CD14-positive monocyte (primary cell): ENCODE results near the gene CFAP61. TPM values are rescaled to one million over a fixed set of nuclear protein-coding genes. Genes with fewer than 3 reads are reported as not detected.

ENCODE experiments used
- DNase-seq, 3 donors: peaks; one replicate each; pipeline ENCODE4 v3.0.0-alpha.2; 2011 to 2022
- H2AFZ ChIP-seq: 2 replicates; pipeline ENCODE4 v1.6.0; 2012; ENCODE audit warnings: mild to moderate bottlenecking, low read depth, low read length, inconsistent platforms; ENCODE audit not compliant: insufficient read depth, poor library complexity, severe bottlenecking
- H3K27ac ChIP-seq, 2 donors: 1 replicate in 1 of 2; 2 replicates in 1 of 2; pipeline ENCODE4 v1.5.1; 2012 to 2013; ENCODE audit warnings: low read length in 2 of 2, control low read depth in 1 of 2, inconsistent platforms in 1 of 2, low read depth in 1 of 2, mild to moderate bottlenecking in 1 of 2
- H3K27me3 ChIP-seq, 2 donors: one replicate each; pipeline versions ENCODE4 v1.6.0 to v1.6.1; 2011 to 2013; ENCODE audit warnings: low read length in 2 of 2; ENCODE audit not compliant: control insufficient read depth in 2 of 2, insufficient read depth in 2 of 2
- H3K36me3 ChIP-seq, 2 donors: replicated peaks in 1 of 2; 1 replicate in 1 of 2; 2 replicates in 1 of 2; pipeline versions ENCODE4 v1.5.1 to v1.6.1; 2012 to 2013; ENCODE audit warnings: low read length in 2 of 2, control low read depth in 1 of 2, inconsistent platforms in 1 of 2, mild to moderate bottlenecking in 1 of 2; ENCODE audit not compliant: insufficient read depth in 2 of 2, control insufficient read depth in 1 of 2
- H3K4me1 ChIP-seq, 2 donors: 1 replicate in 1 of 2; 2 replicates in 1 of 2; pipeline versions ENCODE4 v1.5.1 to v1.6.1; 2012 to 2013; ENCODE audit warnings: low read length in 2 of 2, control low read depth in 1 of 2, inconsistent platforms in 1 of 2, mild to moderate bottlenecking in 1 of 2, moderate library complexity in 1 of 2; ENCODE audit not compliant: insufficient read depth in 2 of 2, control insufficient read depth in 1 of 2
- H3K4me2 ChIP-seq: replicated peaks from 2 replicates; pipeline ENCODE3; 2012; ENCODE audit warnings: low read length, moderate library complexity, mild to moderate bottlenecking; ENCODE audit not compliant: poor library complexity, severe bottlenecking; ENCODE audit errors: extremely low read depth
- H3K4me3 ChIP-seq, 3 experiments: fragments of 200-600 bp in 1 of 3; sonication (generic) in 1 of 3; replicated peaks in 1 of 3; 1 replicate in 2 of 3; 2 replicates in 1 of 3; pipeline ENCODE4 v1.5.1; 2011 to 2013; ENCODE audit warnings: low read length in 3 of 3, mild to moderate bottlenecking in 3 of 3, control low read depth in 2 of 3, low read depth in 2 of 3, inconsistent platforms in 1 of 3, moderate library complexity in 1 of 3
- H3K79me2 ChIP-seq: 2 replicates; pipeline ENCODE4 v1.6.0; 2012; ENCODE audit warnings: mild to moderate bottlenecking, control low read depth, inconsistent platforms, low read length, moderate library complexity; ENCODE audit not compliant: insufficient read depth
- H3K9ac ChIP-seq: 2 replicates; pipeline ENCODE4 v1.6.0; 2017; ENCODE audit warnings: low read length, mild to moderate bottlenecking; ENCODE audit not compliant: insufficient read depth, poor library complexity, severe bottlenecking
- H3K9me3 ChIP-seq, 2 donors: replicated peaks in 1 of 2; 1 replicate in 1 of 2; 2 replicates in 1 of 2; pipeline versions ENCODE4 v1.5.1 to v1.6.1; 2012 to 2013; ENCODE audit warnings: low read length in 2 of 2, control low read depth in 1 of 2; ENCODE audit not compliant: control insufficient read depth in 1 of 2, insufficient read depth in 1 of 2
- H4K20me1 ChIP-seq: 2 replicates; pipeline ENCODE4 v1.6.0; 2012; ENCODE audit warnings: mild to moderate bottlenecking, low read length, control low read depth, moderate library complexity; ENCODE audit not compliant: insufficient read depth
- H3K27ac Mint-ChIP-seq, 7 donors: one replicate each; pipeline ENCODE4 v1.8.0; 2020; ENCODE audit warnings: mild to moderate bottlenecking in 7 of 7, mixed read lengths in 7 of 7, moderate library complexity in 6 of 7, inconsistent platforms in 2 of 7
- H3K27me3 Mint-ChIP-seq, 3 donors: one replicate each; pipeline ENCODE4 v1.8.0; 2021 to 2022; ENCODE audit warnings: low read depth in 3 of 3, mild to moderate bottlenecking in 3 of 3, mixed read lengths in 3 of 3, moderate library complexity in 3 of 3, inconsistent platforms in 1 of 3
- H3K36me3 Mint-ChIP-seq, 2 donors: one replicate each; pipeline ENCODE4 v1.8.0; 2020; ENCODE audit warnings: mixed read lengths in 2 of 2, inconsistent platforms in 1 of 2, mild to moderate bottlenecking in 1 of 2
- H3K4me1 Mint-ChIP-seq: one replicate; pipeline ENCODE4 v1.8.0; 2020; ENCODE audit warnings: mild to moderate bottlenecking, mixed read lengths
- H3K4me3 Mint-ChIP-seq, 2 donors: one replicate each; pipeline ENCODE4 v1.8.0; 2020; ENCODE audit warnings: mild to moderate bottlenecking in 2 of 2, mixed read lengths in 2 of 2, moderate library complexity in 1 of 2
- H3K9me3 Mint-ChIP-seq, 7 donors: one replicate each; pipeline ENCODE4 v1.8.0; 2020 to 2022; ENCODE audit warnings: mixed read lengths in 7 of 7, mild to moderate bottlenecking in 6 of 7, moderate library complexity in 6 of 7, inconsistent platforms in 2 of 7
- WGBS: methylation state at CpG from one replicate; pipeline ENCODE4 v1.1.5; 2013; ENCODE audit warnings: missing lambda C conversion rate; ENCODE audit not compliant: insufficient coverage; 5-methylcytosine and 5-hydroxymethylcytosine counted together
- intact Hi-C, 2 donors: fragments of 100-400 bp; cut with micrococcal nuclease; formaldehyde crosslinking; loops; one replicate each; pipeline versions ENCODE4 v1.15.0 to v1.15.1; 2023
- polyA plus RNA-seq, 3 donors: library from polyadenylated mRNA; depleted of rRNA in 1 of 3; unstranded in 2 of 3; stranded (reverse) in 1 of 3; fragments of 300-500 nt in 2 of 3; fragments of >200 nt in 1 of 3; fragmentation: Illumina TruSeq in 2 of 3; gene quantifications; 1 replicate in 2 of 3; 2 replicates in 1 of 3; pipeline ENCODE4 v1.2.3, GENCODE V29; 2012 to 2021
- TF ChIP-seq, protein P1 (sequence below): fragments of 200-600 bp; IDR thresholded peaks from one replicate; pipeline ENCODE4 v1.8.0; 2022; ENCODE audit warnings: antibody characterized with exemption, mild to moderate bottlenecking

CFAP61 gene
- polyA plus RNA-seq, 3 donors, result not detected

- Mint-ChIP-seq H3K27ac (peak overlapping the region in 1 of 7 donors; percentile 8), H3K36me3 (no peaks in the 10 kb centered on the region), H3K4me3 (peak overlapping the region in 1 of 2 donors; percentile 39), H3K27me3 (peaks cover 3 to 9% (median 7%) of the 10 kb centered on the region in 3 donors), H3K9me3 (peaks cover 0 to 7% (median under 1%) of the 10 kb centered on the region in 7 donors), H3K4me1 (peaks cover 4% of the 10 kb centered on the region)
- Histone ChIP-seq H3K9me3 (no peaks in the 10 kb centered on the region), H3K27ac (no peak overlapping the region), H2AFZ (no peak overlapping the region), H3K36me3 (no peaks in the 10 kb centered on the region), H3K4me3 (no peak overlapping the region), H3K4me1 (no peaks in the 10 kb centered on the region), H3K9ac (no peak overlapping the region), H3K27me3 (no peaks in the 10 kb centered on the region), H3K4me2 (no peak overlapping the region), H3K79me2 (no peaks in the 10 kb centered on the region), H4K20me1 (no peaks in the 10 kb centered on the region)
- DNase-seq, result no peak
- 76% methylated on average over 5 of the region's 11 CpGs for WGBS
- intact Hi-C loops, result loop anchor here in 1 of 2 donors (10.0 kb wide), 1 partner anchor 113 kb away; no protein-coding TSS in a partner anchor
- TF ChIP-seq, protein P1, sequence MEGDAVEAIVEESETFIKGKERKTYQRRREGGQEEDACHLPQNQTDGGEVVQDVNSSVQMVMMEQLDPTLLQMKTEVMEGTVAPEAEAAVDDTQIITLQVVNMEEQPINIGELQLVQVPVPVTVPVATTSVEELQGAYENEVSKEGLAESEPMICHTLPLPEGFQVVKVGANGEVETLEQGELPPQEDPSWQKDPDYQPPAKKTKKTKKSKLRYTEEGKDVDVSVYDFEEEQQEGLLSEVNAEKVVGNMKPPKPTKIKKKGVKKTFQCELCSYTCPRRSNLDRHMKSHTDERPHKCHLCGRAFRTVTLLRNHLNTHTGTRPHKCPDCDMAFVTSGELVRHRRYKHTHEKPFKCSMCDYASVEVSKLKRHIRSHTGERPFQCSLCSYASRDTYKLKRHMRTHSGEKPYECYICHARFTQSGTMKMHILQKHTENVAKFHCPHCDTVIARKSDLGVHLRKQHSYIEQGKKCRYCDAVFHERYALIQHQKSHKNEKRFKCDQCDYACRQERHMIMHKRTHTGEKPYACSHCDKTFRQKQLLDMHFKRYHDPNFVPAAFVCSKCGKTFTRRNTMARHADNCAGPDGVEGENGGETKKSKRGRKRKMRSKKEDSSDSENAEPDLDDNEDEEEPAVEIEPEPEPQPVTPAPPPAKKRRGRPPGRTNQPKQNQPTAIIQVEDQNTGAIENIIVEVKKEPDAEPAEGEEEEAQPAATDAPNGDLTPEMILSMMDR, result no peak
These were observed 179.4 kb downstream of the CFAP61 start for GRCh38 chr20:20231528-20232298.

- Histone ChIP-seq H3K36me3 (no peaks in the 10 kb centered on the region), H2AFZ (no peak overlapping the region), H3K27ac (no peak overlapping the region), H3K27me3 (no peaks in the 10 kb centered on the region), H3K79me2 (no peaks in the 10 kb centered on the region), H3K4me2 (peak overlapping the region; percentile 16), H3K9me3 (no peaks in the 10 kb centered on the region), H4K20me1 (no peaks in the 10 kb centered on the region), H3K4me1 (no peaks in the 10 kb centered on the region), H3K4me3 (no peak overlapping the region), H3K9ac (no peak overlapping the region)
- 79% methylated on average over 19 of the region's 19 CpGs for WGBS
- TF ChIP-seq, protein P1, result no peak
- Mint-ChIP-seq H3K27me3 (peaks cover 3 to 9% (median 7%) of the 10 kb centered on the region in 3 donors), H3K4me1 (peaks cover 4% of the 10 kb centered on the region), H3K9me3 (peaks cover 0 to 2% (median 0%) of the 10 kb centered on the region in 7 donors), H3K36me3 (no peaks in the 10 kb centered on the region), H3K27ac (no peak overlapping the region), H3K4me3 (peak overlapping the region in 1 of 2 donors; percentile 40)
- no peak for DNase-seq
- intact Hi-C loops, result loop anchor here in 1 of 2 donors (10.0 kb wide), 1 partner anchor 112 kb away; no protein-coding TSS in a partner anchor
These were observed 180.7 kb downstream of the CFAP61 start for GRCh38 chr20:20233041-20233514.
